Body of pancreas (tissue), 4 donors: ENCODE results near the gene AMPH. TPM values are rescaled to one million over a fixed set of nuclear protein-coding genes. Genes with fewer than 3 reads are reported as not detected.
A peak's percentile ranks its signal among the peaks of the same experiment; 100 is the strongest.
"Not testable (repeated sequence)": the region's sequence is repeated elsewhere in the genome, so short reads cannot be mapped to it uniquely, and the experiment has no call there.

ENCODE experiments used
- ATAC-seq: fragments of 150-250 bp; one replicate; pipeline ENCODE4 v1.9.1; 2016
- DNase-seq, 4 donors: peaks; one replicate each; pipeline ENCODE4 v3.0.0-alpha.2; 2019
- H3K27ac ChIP-seq, 4 donors: fragments of 200-600 bp; sonication (generic); 1 replicate in 3 of 4; 2 replicates in 1 of 4; pipeline versions ENCODE4 v1.5.1 to v1.6.1; 2016 to 2019; ENCODE audit warnings: mild to moderate bottlenecking in 1 of 4, mixed read lengths in 1 of 4, moderate library complexity in 1 of 4
- H3K27me3 ChIP-seq, 2 donors: fragments of 200-600 bp; sonication (generic); one replicate each; pipeline ENCODE4 v1.6.0; 2016; ENCODE audit warnings: mild to moderate bottlenecking in 1 of 2
- H3K36me3 ChIP-seq, 2 donors: fragments of 200-600 bp; sonication (generic); replicated peaks in 1 of 2; 2 replicates each; pipeline ENCODE4 v1.5.1; 2016; ENCODE audit warnings: low read depth in 2 of 2; ENCODE audit not compliant: insufficient read depth in 1 of 2
- H3K4me1 ChIP-seq: fragments of 200-600 bp; sonication (generic); one replicate; pipeline ENCODE4 v1.6.0; 2016
- H3K4me3 ChIP-seq, 2 donors: fragments of 200-600 bp; sonication (generic); 1 replicate in 1 of 2; 2 replicates in 1 of 2; pipeline ENCODE4 v1.5.1; 2016 to 2019
- H3K9me3 ChIP-seq, 3 donors: fragments of 200-600 bp; sonication (generic); 1 replicate in 2 of 3; 2 replicates in 1 of 3; pipeline ENCODE4 v1.5.1; 2016
- CTCF ChIP-seq, 7 experiments: fragments of 450-650 bp in 4 of 7; fragments of 200-600 bp in 3 of 7; sonication (generic) in 3 of 7; IDR thresholded peaks; one replicate each; pipeline ENCODE4 v1.5.1; 2016 to 2019; ENCODE audit warnings: antibody characterized with exemption in 7 of 7
- POLR2A ChIP-seq, 3 donors: fragments of 450-650 bp; IDR thresholded peaks; one replicate each; pipeline ENCODE4 v1.6.1; 2016; ENCODE audit warnings: antibody characterized with exemption in 3 of 3, mild to moderate bottlenecking in 2 of 3
- WGBS, 2 donors: methylation state at CpG; one replicate each; pipeline ENCODE4 v1.1.5; 2017; 5-methylcytosine and 5-hydroxymethylcytosine counted together
- intact Hi-C: fragments of 100-400 bp; cut with DNase I; formaldehyde crosslinking; loops from one replicate; pipeline ENCODE4 v1.15.1; 2023
- total RNA-seq, 2 donors: library from RNA; depleted of rRNA; stranded (reverse); fragments of >200 nt; gene quantifications; one replicate each; pipeline ENCODE4 v1.1.0, GENCODE V29; 2016

AMPH gene
- total RNA-seq, 2 donors from 2014 or later: 2.6 to 14.2 TPM

GRCh38 chr7:38584443-38585210 is 46.5 kb downstream of the AMPH start:
- peak in 3 of 4 donors; percentile 18 to 33 (median 19) for DNase-seq
- Histone ChIP-seq H3K4me3 (no peak overlapping the region), H3K36me3 (no peaks in the 10 kb centered on the region), H3K27me3 (no peaks in the 10 kb centered on the region), H3K4me1 (no peaks in the 10 kb centered on the region), H3K27ac (peak overlapping the region in 3 of 4 donors; percentile 29 to 48 (median 45)), H3K9me3 (no peaks in the 10 kb centered on the region)
- TF ChIP-seq POLR2A (IDR thresholded peaks at IDR 0.05) (no peak), CTCF (IDR thresholded peaks at IDR 0.05) (no peak)
- ATAC-seq: peak; percentile 91
- intact Hi-C loops: no loop called here
- WGBS, 2 donors: 46 to 48% methylated on average over 11 of the region's 11 CpGs

GRCh38 chr7:38580485-38580884 is 50.7 kb downstream of the AMPH start:
- Histone ChIP-seq H3K27me3 (no peaks in the 10 kb centered on the region), H3K4me3 (no peak overlapping the region), H3K9me3 (peaks cover 0 to under 1% (median 0%) of the 10 kb centered on the region in 3 donors), H3K36me3 (no peaks in the 10 kb centered on the region), H3K27ac (no peak overlapping the region), H3K4me1 (no peaks in the 10 kb centered on the region)
- ATAC-seq: no peak
- intact Hi-C loops: no loop called here
- no peak for DNase-seq
- WGBS, 2 donors: 56 to 68% methylated on average over 5 of the region's 5 CpGs
- TF ChIP-seq POLR2A (IDR thresholded peaks at IDR 0.05) (no peak), CTCF (IDR thresholded peaks at IDR 0.05) (no peak)

DNA sequence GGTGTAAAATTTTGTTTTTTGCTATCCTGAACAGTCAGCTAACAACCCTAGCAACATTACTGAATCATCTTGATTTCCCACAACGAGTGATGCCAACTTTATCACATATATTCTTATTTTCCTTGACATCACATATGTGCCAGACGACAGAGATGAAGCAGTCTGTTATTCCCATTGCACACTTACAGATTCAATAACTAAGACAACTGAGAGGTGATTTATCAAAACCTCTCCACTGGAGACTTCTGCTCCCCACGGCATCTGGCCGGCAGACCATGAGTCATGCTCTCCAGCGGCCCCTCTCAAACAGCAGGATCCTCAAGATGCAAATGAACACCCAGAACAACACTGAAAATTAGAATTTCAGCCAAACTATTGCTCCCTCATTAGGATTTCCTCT is 57.1 kb downstream of the AMPH start:
- Histone ChIP-seq H3K36me3 (no peaks in the 10 kb centered on the region), H3K9me3 (peaks cover 0 to 4% (median 0%) of the 10 kb centered on the region in 3 donors), H3K27me3 (no peaks in the 10 kb centered on the region), H3K4me1 (no peaks in the 10 kb centered on the region), H3K27ac (no peak overlapping the region), H3K4me3 (no peak overlapping the region)
- ATAC-seq: no peak
- TF ChIP-seq CTCF (IDR thresholded peaks at IDR 0.05) (no peak), POLR2A (IDR thresholded peaks at IDR 0.05) (no peak)
- intact Hi-C loops: no loop called here
- no peak for DNase-seq
- 37 to 41% methylated on average over 5 of the region's 5 CpGs for WGBS, 2 donors

- H3K27ac ChIP-seq, intact Hi-C loops: not testable (repeated sequence)
These were observed 59.6 kb downstream of the AMPH start for GRCh38 chr7:38571620-38572019.

GRCh38 chr7:38568497-38568896 is 62.7 kb downstream of the AMPH start:
- TF ChIP-seq POLR2A (IDR thresholded peaks at IDR 0.05) (no peak), CTCF (IDR thresholded peaks at IDR 0.05) (no peak)
- 54 to 69% methylated on average over 2 of the region's 2 CpGs for WGBS, 2 donors
- Histone ChIP-seq H3K4me3 (no peak overlapping the region), H3K27ac (no peak overlapping the region), H3K27me3 (no peaks in the 10 kb centered on the region), H3K9me3 (no peaks in the 10 kb centered on the region), H3K36me3 (no peaks in the 10 kb centered on the region), H3K4me1 (no peaks in the 10 kb centered on the region)
- no peak for DNase-seq
- no peak for ATAC-seq
- intact Hi-C loops: no loop called here

More at GRCh38 chr7:38571620-38572019, 59.6 kb downstream of the AMPH start:
- H3K36me3 ChIP-seq, H3K9me3 ChIP-seq, H3K4me1 ChIP-seq, H3K27me3 ChIP-seq, ATAC-seq, DNase-seq, H3K4me3 ChIP-seq: not testable (repeated sequence)
- 69 to 73% methylated on average over 2 of the region's 2 CpGs for WGBS, 2 donors
